HepG2 (cell line): Measurements from ENCODE around the gene PNKD. TPM values are rescaled to one million over a fixed set of nuclear protein-coding genes. Genes with fewer than 3 reads are reported as not detected.

ENCODE experiments used
- AKNA ChIP-seq: sonication (generic); formaldehyde crosslinking; IDR thresholded peaks from 2 replicates; pipeline ENCODE4 v1.4.0; 2020; ENCODE audit warnings: missing genetic modification reagents, borderline replicate concordance
- BCL6 ChIP-seq: IDR thresholded peaks from 2 replicates; pipeline ENCODE4 v1.6.1; 2016; ENCODE audit warnings: missing genetic modification reagents, missing compliant biosample characterization
- BRD4 ChIP-seq: sonication (generic); formaldehyde crosslinking; IDR thresholded peaks from 2 replicates; pipeline ENCODE4 v1.4.0; 2020; ENCODE audit warnings: missing genetic modification reagents
- E2F2 ChIP-seq: sonication (generic); formaldehyde crosslinking; IDR thresholded peaks from 2 replicates; pipeline ENCODE4 v1.4.0; 2020; ENCODE audit warnings: missing genetic modification reagents, borderline replicate concordance
- GLI4 ChIP-seq: sonication (generic); formaldehyde crosslinking; IDR thresholded peaks from 2 replicates; pipeline ENCODE4 v1.5.1; 2020; ENCODE audit warnings: missing genetic modification reagents, mild to moderate bottlenecking, moderate library complexity, borderline replicate concordance
- HMGXB4 ChIP-seq, 2 experiments: sonication (generic) in 1 of 2; formaldehyde crosslinking in 1 of 2; IDR thresholded peaks; 2 replicates each; pipeline versions ENCODE4 v1.4.0 to v1.6.1; 2018 to 2020; ENCODE audit warnings: missing genetic modification reagents in 2 of 2, borderline replicate concordance in 1 of 2, low read depth in 1 of 2, mild to moderate bottlenecking in 1 of 2, missing biosample characterization in 1 of 2
- IKZF4 ChIP-seq: sonication (generic); formaldehyde crosslinking; IDR thresholded peaks from 2 replicates; pipeline ENCODE4 v1.5.1; 2020; ENCODE audit warnings: borderline replicate concordance, mild to moderate bottlenecking, low read depth, missing genetic modification reagents; ENCODE audit errors: not compliant biosample characterization
- MAZ ChIP-seq, 2 experiments: sonication (generic) in 1 of 2; formaldehyde crosslinking in 1 of 2; IDR thresholded peaks; 2 replicates each; pipeline versions ENCODE4 v1.5.0 to v1.6.1; 2012 to 2020; ENCODE audit warnings: low read depth in 2 of 2, mild to moderate bottlenecking in 2 of 2, borderline replicate concordance in 1 of 2, improper control_type of control experiment in 1 of 2, low read length in 1 of 2, missing genetic modification reagents in 1 of 2, moderate library complexity in 1 of 2
- MLX ChIP-seq: IDR thresholded peaks from 2 replicates; pipeline ENCODE4 v1.6.1; 2016
- MYC ChIP-seq: sonication (generic); formaldehyde crosslinking; IDR thresholded peaks from 2 replicates; pipeline ENCODE4 v1.9.0; 2021; ENCODE audit warnings: missing genetic modification reagents, borderline replicate concordance
- NCOR1 ChIP-seq: fragments of 200-600 bp; sonication (generic); IDR thresholded peaks from 2 replicates; pipeline ENCODE4 v1.7.0; 2017; ENCODE audit warnings: antibody characterized with exemption, low read length, borderline replicate concordance
- NR2F1 ChIP-seq, 2 experiments: fragments of 450-650 bp in 1 of 2; formaldehyde crosslinking in 1 of 2; IDR thresholded peaks; 2 replicates each; pipeline versions ENCODE4 v1.5.0 to v1.6.1; 2016 to 2020; ENCODE audit warnings: mild to moderate bottlenecking in 1 of 2, missing compliant biosample characterization in 1 of 2, missing genetic modification reagents in 1 of 2, moderate library complexity in 1 of 2
- ZFYVE20 ChIP-seq: sonication (generic); formaldehyde crosslinking; IDR thresholded peaks from 2 replicates; pipeline ENCODE4 v1.8.0; 2023; ENCODE audit warnings: low read depth, mild to moderate bottlenecking, moderate library complexity, missing genetic modification reagents, borderline replicate concordance
- ZNF230 ChIP-seq: sonication (generic); formaldehyde crosslinking; IDR thresholded peaks from 2 replicates; pipeline ENCODE4 v1.4.0; 2020; ENCODE audit warnings: mild to moderate bottlenecking, missing genetic modification reagents
- ZNF33B ChIP-seq: sonication (generic); formaldehyde crosslinking; IDR thresholded peaks from 2 replicates; pipeline ENCODE4 v1.5.1; 2020; ENCODE audit warnings: mild to moderate bottlenecking, missing genetic modification reagents
- ZNF557 ChIP-seq: sonication (generic); formaldehyde crosslinking; IDR thresholded peaks from 2 replicates; pipeline ENCODE4 v1.4.0; 2020; ENCODE audit warnings: missing genetic modification reagents
- ZNF784 ChIP-seq: sonication (generic); formaldehyde crosslinking; IDR thresholded peaks from 2 replicates; pipeline ENCODE4 v1.5.1; 2020; ENCODE audit warnings: missing genetic modification reagents, mild to moderate bottlenecking, borderline replicate concordance
- polyA plus RNA-seq, 8 experiments: library from polyadenylated mRNA; depleted of rRNA in 3 of 8; stranded (reverse) in 7 of 8; unstranded in 1 of 8; fragments of >200 nt; fragmentation: Illumina TruSeq in 4 of 8; extraction: Trizol in 4 of 8; gene quantifications; 2 replicates each; pipeline versions ENCODE4 v1.2.1 to v1.2.3, GENCODE V29; 2011 to 2016; ENCODE audit warnings: low read depth in 4 of 8, missing spikeins in 1 of 8, mixed read lengths in 1 of 8; ENCODE audit not compliant: insufficient read depth in 1 of 8
- total RNA-seq, 5 experiments: library from RNA; depleted of rRNA; stranded (reverse); fragments of >200 nt; fragmentation: Illumina TruSeq; extraction: Trizol; gene quantifications; 2 replicates each; pipeline ENCODE4 v1.2.3, GENCODE V29; 2016; ENCODE audit warnings: low read depth in 1 of 5

Gene PNKD
- total and polyA plus RNA-seq, 2 of the 13 experiments (the other 11 are each of a cell fraction or from before 2014, with no cell fraction given) = 55.9 to 80.4 TPM

- TF ChIP-seq MAZ (IDR thresholded peaks at IDR 0.05; ENCODE audit: borderline replicate concordance, low read depth, low read length) (no peak), MAZ (CRISPR knock-in tag; IDR thresholded peaks at IDR 0.05; ENCODE audit: low read depth) (no peak), ZNF784 (CRISPR knock-in tag) (0 out of 2 replicates have a peak, but pooled peaks have one; percentile 67), E2F2 (CRISPR knock-in tag) (0 out of 2 replicates have a peak, but pooled peaks have one; percentile 87), HMGXB4 (CRISPR knock-in tag; IDR thresholded peaks at IDR 0.05; ENCODE audit: borderline replicate concordance in 1 of 2, low read depth in 1 of 2) (peak in 1 of 2 experiments; percentile 37; a peak in 1 of 4 replicates), BCL6 (CRISPR knock-in tag) (peak; percentile 81), NCOR1 (peak; percentile 95), GLI4 (peak; percentile 72; the same call in 1 of the 2 replicates), ZFYVE20 (CRISPR knock-in tag) (no peak), BRD4 (CRISPR knock-in tag) (peak; percentile 64; the same call in 1 of the 2 replicates), ZNF557 (0 out of 2 replicates have a peak, but pooled peaks have one; percentile 58), IKZF4 (CRISPR knock-in tag) (peak; percentile 81), MLX (peak; percentile 34; the same call in 1 of the 2 replicates), AKNA (CRISPR knock-in tag) (0 out of 2 replicates have a peak, but pooled peaks have one; percentile 37), ZNF33B (CRISPR knock-in tag) (no peak), ZNF230 (CRISPR knock-in tag) (no peak), MYC (CRISPR knock-in tag) (peak; percentile 72), NR2F1 (CRISPR knock-in tag; IDR thresholded peaks at IDR 0.05) (peak; percentile 58 to 62; a peak in 2 of 4 replicates)
Measured at GRCh38 chr2:218289639-218290315, 19.5 kb downstream of the PNKD start (continued).
